H9 (cell line): Measurements from ENCODE around the gene ABHD4. TPM values are rescaled to one million over a fixed set of nuclear protein-coding genes. Genes with fewer than 3 reads are reported as not detected.

Experiments
- DNase-seq: peaks from one replicate; pipeline ENCODE4 v3.0.0-alpha.2; 2017
- H2AFZ ChIP-seq: one replicate; pipeline ENCODE4 v1.6.1; 2013; ENCODE audit warnings: mild to moderate bottlenecking, low read length, control low read depth, moderate library complexity
- H2AK5ac ChIP-seq: 2 replicates; pipeline ENCODE4 v1.6.1; 2013; ENCODE audit warnings: low read length, control low read depth, mixed read lengths; ENCODE audit not compliant: insufficient read length
- H2BK120ac ChIP-seq: one replicate; pipeline ENCODE4 v1.6.1; 2013; ENCODE audit warnings: low read depth, mild to moderate bottlenecking, low read length, control low read depth, inconsistent platforms; ENCODE audit not compliant: poor library complexity, severe bottlenecking
- H2BK12ac ChIP-seq: 2 replicates; pipeline ENCODE4 v1.6.1; 2013; ENCODE audit warnings: low read length, control low read depth, mixed read lengths, low read depth; ENCODE audit not compliant: insufficient read length
- H2BK15ac ChIP-seq: 2 replicates; pipeline ENCODE4 v1.6.1; 2013; ENCODE audit warnings: low read depth, low read length, control low read depth
- H2BK20ac ChIP-seq: one replicate; pipeline ENCODE4 v1.6.1; 2013; ENCODE audit warnings: low read depth, mild to moderate bottlenecking, low read length, control low read depth, inconsistent platforms; ENCODE audit not compliant: poor library complexity, severe bottlenecking
- H2BK5ac ChIP-seq: 2 replicates; pipeline ENCODE4 v1.6.1; 2013; ENCODE audit warnings: low read length, control low read depth, mixed read lengths; ENCODE audit not compliant: insufficient read length
- H3K14ac ChIP-seq: 2 replicates; pipeline ENCODE4 v1.6.1; 2013; ENCODE audit warnings: low read length, control low read depth; ENCODE audit not compliant: insufficient read depth
- H3K18ac ChIP-seq: 2 replicates; pipeline ENCODE4 v1.6.1; 2013; ENCODE audit warnings: low read depth, mild to moderate bottlenecking, mixed read lengths, low read length, control low read depth; ENCODE audit not compliant: insufficient read length
- H3K23ac ChIP-seq: 2 replicates; pipeline ENCODE4 v1.6.1; 2013; ENCODE audit warnings: low read length, control low read depth, mixed read lengths, low read depth; ENCODE audit not compliant: insufficient read length
- H3K23me2 ChIP-seq: 2 replicates; pipeline ENCODE4 v1.6.1; 2013; ENCODE audit warnings: low read depth, mild to moderate bottlenecking, mixed read lengths, low read length, control low read depth; ENCODE audit not compliant: insufficient read length, poor library complexity, severe bottlenecking
- H3K27ac ChIP-seq: 2 replicates; pipeline ENCODE4 v1.5.1; 2013; ENCODE audit warnings: low read length, control low read depth, mixed read lengths, low read depth; ENCODE audit not compliant: insufficient read length
- H3K27me3 ChIP-seq: 2 replicates; pipeline ENCODE4 v1.6.1; 2013; ENCODE audit warnings: low read length, control low read depth, inconsistent platforms; ENCODE audit not compliant: insufficient read depth
- H3K4ac ChIP-seq: 2 replicates; pipeline ENCODE4 v1.6.1; 2013; ENCODE audit warnings: low read depth, mild to moderate bottlenecking, control low read depth, inconsistent platforms, low read length, moderate library complexity
- H3K4me1 ChIP-seq: 2 replicates; pipeline ENCODE4 v1.6.1; 2013; ENCODE audit warnings: low read length, control low read depth, inconsistent platforms; ENCODE audit not compliant: insufficient read depth
- H3K4me2 ChIP-seq: 2 replicates; pipeline ENCODE4 v1.6.1; 2013; ENCODE audit warnings: low read length, control low read depth, mixed read lengths; ENCODE audit not compliant: insufficient read length, insufficient read depth
- H3K56ac ChIP-seq: 2 replicates; pipeline ENCODE4 v1.6.1; 2013; ENCODE audit warnings: low read depth, mild to moderate bottlenecking, mixed read lengths, low read length, control low read depth; ENCODE audit not compliant: insufficient read length
- H3K79me1 ChIP-seq: 2 replicates; pipeline ENCODE4 v1.6.1; 2013; ENCODE audit warnings: low read depth, mild to moderate bottlenecking, moderate library complexity, low read length, control low read depth, inconsistent platforms; ENCODE audit not compliant: insufficient read depth, poor library complexity, severe bottlenecking
- H3K79me2 ChIP-seq: 2 replicates; pipeline ENCODE4 v1.6.1; 2013; ENCODE audit warnings: low read length, control low read depth, inconsistent platforms; ENCODE audit not compliant: insufficient read depth
- H3K9ac ChIP-seq: 2 replicates; pipeline ENCODE4 v1.6.1; 2013; ENCODE audit warnings: low read length, control low read depth, mixed read lengths; ENCODE audit not compliant: insufficient read length; ENCODE audit errors: extremely low read depth
- H3K9me3 ChIP-seq: one replicate; pipeline ENCODE4 v1.6.1; 2013; ENCODE audit warnings: low read depth, low read length, inconsistent platforms; ENCODE audit not compliant: control insufficient read depth
- H3T11ph ChIP-seq: one replicate; pipeline ENCODE4 v1.6.1; 2013; ENCODE audit warnings: mild to moderate bottlenecking, low read length, control low read depth, inconsistent platforms
- H4K20me1 ChIP-seq: one replicate; pipeline ENCODE4 v1.6.1; 2013; ENCODE audit not compliant: control insufficient read depth, insufficient read length, insufficient read depth
- H4K5ac ChIP-seq: 2 replicates; pipeline ENCODE4 v1.6.1; 2013; ENCODE audit warnings: low read depth, mild to moderate bottlenecking, mixed read lengths, low read length, control low read depth; ENCODE audit not compliant: insufficient read length
- H4K8ac ChIP-seq: replicated peaks from 2 replicates; pipeline ENCODE4 v1.6.1; 2013; ENCODE audit warnings: low read length, control low read depth, mixed read lengths, low read depth; ENCODE audit not compliant: insufficient read length
- H4K91ac ChIP-seq: 2 replicates; pipeline ENCODE4 v1.6.1; 2013; ENCODE audit warnings: low read depth, mild to moderate bottlenecking, moderate library complexity, mixed read lengths, low read length, control low read depth; ENCODE audit not compliant: insufficient read length
- H3K27ac Mint-ChIP-seq, 3 experiments: 2 replicates in 2 of 3; 3 replicates in 1 of 3; pipeline ENCODE4 v1.8.0; 2020 to 2021; ENCODE audit warnings: mixed read lengths in 3 of 3, mild to moderate bottlenecking in 1 of 3, moderate library complexity in 1 of 3
- H3K27me3 Mint-ChIP-seq: 2 replicates; pipeline ENCODE4 v1.8.0; 2021; ENCODE audit warnings: low read depth, mild to moderate bottlenecking, moderate library complexity, mixed read lengths
- H3K36me3 Mint-ChIP-seq, 3 experiments: 2 replicates in 2 of 3; 3 replicates in 1 of 3; pipeline ENCODE4 v1.8.0; 2020 to 2021; ENCODE audit warnings: low read depth in 3 of 3, mixed read lengths in 3 of 3; ENCODE audit not compliant: insufficient read depth in 1 of 3
- H3K4me1 Mint-ChIP-seq, 2 experiments: 2 replicates each; pipeline ENCODE4 v1.8.0; 2020; ENCODE audit warnings: mixed read lengths in 2 of 2
- H3K4me3 Mint-ChIP-seq, 2 experiments: 2 replicates in 1 of 2; 3 replicates in 1 of 2; pipeline ENCODE4 v1.8.0; 2020 to 2021; ENCODE audit warnings: mild to moderate bottlenecking in 2 of 2, mixed read lengths in 2 of 2, moderate library complexity in 1 of 2
- H3K9me3 Mint-ChIP-seq, 2 experiments: 2 replicates in 1 of 2; 3 replicates in 1 of 2; pipeline ENCODE4 v1.8.0; 2020; ENCODE audit warnings: mild to moderate bottlenecking in 2 of 2, mixed read lengths in 2 of 2, moderate library complexity in 1 of 2
- WGBS: extraction: QIAGEN DNeasy Blood & Tissue Kit; methylation state at CpG from one replicate; pipeline ENCODE4 v1.1.7; 2013; ENCODE audit warnings: missing lambda C conversion rate, low lambda C conversion rate, mixed read lengths; ENCODE audit not compliant: insufficient read length; ENCODE audit errors: extremely low coverage; 5-methylcytosine and 5-hydroxymethylcytosine counted together
- total RNA-seq: library from RNA; stranded (reverse); gene quantifications from 2 replicates; pipeline ENCODE4 v1.2.1, GENCODE V29; 2021
- TF ChIP-seq, protein P1 (sequence below): fragments of 200-600 bp; sonication (generic); conservative IDR thresholded peaks from 3 replicates; pipeline ENCODE4 v1.8.0; 2021; ENCODE audit warnings: antibody characterized with exemption, mild to moderate bottlenecking

Gene ABHD4
- total RNA-seq, 1 experiment from 2014 or later: 21.8 TPM

DNA sequence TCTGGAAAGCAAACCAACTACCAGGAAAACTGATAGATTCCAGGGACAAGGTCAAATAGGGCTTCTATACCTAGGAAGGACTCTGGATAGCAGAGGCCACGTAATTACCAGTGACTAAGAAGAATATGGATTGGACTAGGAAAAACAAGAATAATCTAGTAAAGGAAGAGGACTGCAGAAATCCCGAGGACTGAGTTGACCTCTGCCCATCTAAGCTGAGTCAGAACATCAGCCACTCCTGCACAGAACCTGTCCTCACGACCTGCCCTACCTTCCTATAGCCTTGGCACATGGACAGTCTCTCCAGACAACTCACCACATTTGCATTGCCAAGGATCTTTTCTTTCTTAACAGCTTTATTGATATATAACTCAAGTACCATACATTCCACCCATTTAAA is 43.7 kb downstream of the ABHD4 start:
- H3K4me1 Mint-ChIP-seq: no peaks in the 10 kb centered on the region
- H3K79me1 ChIP-seq: no peaks in the 10 kb centered on the region
- no peak overlapping the region for H3K9ac ChIP-seq
- H4K20me1 ChIP-seq: no peaks in the 10 kb centered on the region
- H4K91ac ChIP-seq: no peak overlapping the region
- no peak overlapping the region for H3T11ph ChIP-seq
- no peak overlapping the region for H2BK12ac ChIP-seq
- H3K27me3 Mint-ChIP-seq: no peaks in the 10 kb centered on the region
- no peaks in the 10 kb centered on the region for H3K23me2 ChIP-seq
- no peak overlapping the region for H3K23ac ChIP-seq
- no peaks in the 10 kb centered on the region for H3K4me1 ChIP-seq
- H3K4me3 Mint-ChIP-seq: no peak overlapping the region
- TF ChIP-seq, protein P1, sequence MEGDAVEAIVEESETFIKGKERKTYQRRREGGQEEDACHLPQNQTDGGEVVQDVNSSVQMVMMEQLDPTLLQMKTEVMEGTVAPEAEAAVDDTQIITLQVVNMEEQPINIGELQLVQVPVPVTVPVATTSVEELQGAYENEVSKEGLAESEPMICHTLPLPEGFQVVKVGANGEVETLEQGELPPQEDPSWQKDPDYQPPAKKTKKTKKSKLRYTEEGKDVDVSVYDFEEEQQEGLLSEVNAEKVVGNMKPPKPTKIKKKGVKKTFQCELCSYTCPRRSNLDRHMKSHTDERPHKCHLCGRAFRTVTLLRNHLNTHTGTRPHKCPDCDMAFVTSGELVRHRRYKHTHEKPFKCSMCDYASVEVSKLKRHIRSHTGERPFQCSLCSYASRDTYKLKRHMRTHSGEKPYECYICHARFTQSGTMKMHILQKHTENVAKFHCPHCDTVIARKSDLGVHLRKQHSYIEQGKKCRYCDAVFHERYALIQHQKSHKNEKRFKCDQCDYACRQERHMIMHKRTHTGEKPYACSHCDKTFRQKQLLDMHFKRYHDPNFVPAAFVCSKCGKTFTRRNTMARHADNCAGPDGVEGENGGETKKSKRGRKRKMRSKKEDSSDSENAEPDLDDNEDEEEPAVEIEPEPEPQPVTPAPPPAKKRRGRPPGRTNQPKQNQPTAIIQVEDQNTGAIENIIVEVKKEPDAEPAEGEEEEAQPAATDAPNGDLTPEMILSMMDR: no peak
- no peak overlapping the region for H2BK5ac ChIP-seq
- H3K18ac ChIP-seq: no peak overlapping the region
- no peaks in the 10 kb centered on the region for H3K79me2 ChIP-seq
- no peak overlapping the region for H3K27ac ChIP-seq
- no peak overlapping the region for H2BK15ac ChIP-seq
- no peak overlapping the region for H3K14ac ChIP-seq
- no peak overlapping the region for H2BK120ac ChIP-seq
- H3K27ac Mint-ChIP-seq: no peak overlapping the region
- no peaks in the 10 kb centered on the region for H3K9me3 ChIP-seq
- no peak overlapping the region for H3K4ac ChIP-seq
- no peak overlapping the region for H4K5ac ChIP-seq
- no peak overlapping the region for H2BK20ac ChIP-seq
- H2AFZ ChIP-seq: no peak overlapping the region
- H3K56ac ChIP-seq: no peak overlapping the region
- H2AK5ac ChIP-seq: no peak overlapping the region
- no peak overlapping the region for H4K8ac ChIP-seq
- no CpG with 5 or more reads among the region's 3 CpGs for WGBS
- H3K36me3 Mint-ChIP-seq: peaks cover 2 to 6% (median 3%) of the 10 kb centered on the region in 3 experiments; a peak in 6 of 7 replicates
- H3K4me2 ChIP-seq: no peak overlapping the region
- H3K27me3 ChIP-seq: no peaks in the 10 kb centered on the region
- peaks cover 3 to 6% of the 10 kb centered on the region in 2 experiments for H3K9me3 Mint-ChIP-seq
- DNase-seq: no peak
